Measurements from ENCODE around the gene ITCH.
"Not testable (repeated sequence)": the region's sequence is repeated elsewhere in the genome, so short reads cannot be mapped to it uniquely, and the experiment has no call there.

ITCH gene

DNA sequence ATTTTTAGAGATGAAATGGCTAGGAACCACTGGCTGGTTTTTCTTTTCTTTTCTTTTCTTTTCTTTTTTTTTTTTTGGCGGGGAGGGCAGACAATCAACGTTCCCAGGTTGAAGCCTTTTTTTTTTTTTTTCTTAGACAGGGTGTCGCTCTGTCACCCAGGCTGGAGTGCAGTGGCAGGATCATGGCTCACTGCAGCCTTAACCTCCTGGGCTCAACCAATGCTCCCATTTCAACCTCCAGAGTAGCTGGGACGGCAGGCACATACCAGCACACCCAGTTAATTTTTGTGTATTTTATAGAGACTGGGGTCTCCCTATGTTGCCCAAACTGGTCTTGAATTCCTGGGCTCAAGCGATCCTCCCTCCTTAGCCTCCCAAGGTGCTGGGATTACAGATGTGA, 18.8 kb upstream of the ITCH start:
- no peak for DNase-seq

- peak; percentile 71 for DNase-seq
Observed at GRCh38 chr20:34345402-34345736, 17.7 kb upstream of the ITCH start.

DNA sequence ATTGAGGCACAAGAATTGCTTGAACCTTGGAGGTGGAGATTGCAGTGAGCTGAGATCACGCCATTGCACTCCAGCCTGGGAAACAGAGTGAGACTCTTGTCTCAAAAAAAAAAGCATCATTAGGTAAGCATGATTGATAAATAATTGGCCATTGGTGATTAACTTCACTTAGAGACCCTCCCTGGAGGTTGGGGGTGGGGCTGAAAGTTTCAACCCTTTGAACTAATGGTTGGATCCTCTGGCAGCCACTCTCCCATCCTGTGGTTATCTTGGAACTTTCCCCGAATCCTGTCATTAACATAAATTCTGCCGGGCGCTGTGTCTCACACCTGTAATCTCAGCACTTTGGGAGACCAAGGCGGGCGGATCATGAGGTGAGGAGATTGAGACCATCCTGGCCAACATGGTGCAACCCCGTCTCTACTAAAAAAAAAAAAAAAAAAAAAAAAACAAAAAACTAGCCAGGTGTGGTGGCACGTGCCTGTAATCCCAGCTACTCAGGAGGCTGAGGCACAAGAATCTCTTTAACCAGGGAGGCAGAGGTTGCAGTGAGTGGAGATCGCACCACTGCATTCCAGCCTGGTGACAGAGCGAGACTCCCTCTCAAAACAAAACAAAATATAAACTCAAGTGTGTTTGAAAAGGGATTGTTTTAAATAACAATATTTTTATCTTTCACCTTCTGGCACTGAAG, 17.1 kb upstream of the ITCH start:
- not testable (repeated sequence) for DNase-seq

GRCh38 chr20:34346533-34346865, 16.6 kb upstream of the ITCH start:
- not testable (repeated sequence) for DNase-seq

GRCh38 chr20:34347571-34347970, 15.5 kb upstream of the ITCH start:
- DNase-seq = no peak

DNA sequence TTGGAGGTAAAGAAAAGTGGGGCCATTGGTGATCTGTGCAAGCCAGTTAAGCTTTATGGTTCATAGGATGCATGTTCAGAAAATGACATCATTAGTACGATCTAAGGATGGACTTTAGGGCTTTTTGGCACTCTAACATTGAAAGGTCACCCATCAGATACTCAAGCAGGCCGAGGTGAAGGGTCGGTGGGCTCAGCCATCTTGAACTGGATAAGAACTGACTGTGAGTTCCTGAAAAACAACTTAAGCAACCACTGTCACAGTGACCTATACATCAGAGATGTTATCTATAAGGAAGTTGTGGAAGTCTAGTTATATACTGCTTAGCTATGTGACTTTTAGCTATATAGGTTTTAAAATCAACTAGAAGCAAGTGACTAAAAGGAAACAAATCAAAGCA, 13.0 kb upstream of the ITCH start:
- DNase-seq = no peak

- not testable (repeated sequence) for DNase-seq
Observed at GRCh38 chr20:34353467-34353866, 9.6 kb upstream of the ITCH start.

DNA sequence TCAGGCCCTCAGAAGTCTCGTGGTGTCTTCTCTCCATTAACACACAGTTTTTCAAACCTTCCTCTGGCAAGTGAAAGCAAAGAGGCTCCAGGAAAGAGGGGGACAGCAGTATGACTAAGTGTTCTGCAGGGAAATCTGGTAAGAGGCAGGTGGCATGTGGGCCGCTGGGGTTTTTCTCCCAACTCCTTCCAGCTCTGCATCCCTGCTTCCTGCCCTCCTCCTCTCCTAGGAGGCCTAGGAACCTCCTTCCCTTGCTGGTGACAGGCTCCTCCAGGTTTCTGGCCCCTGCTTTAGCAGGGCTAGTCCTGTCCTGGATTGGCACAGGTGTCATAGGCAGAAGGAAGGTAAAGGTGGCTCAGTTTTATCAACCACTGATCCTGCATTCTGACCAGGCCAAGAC, 7.6 kb upstream of the ITCH start:
- no peak for DNase-seq

- DNase-seq = not testable (repeated sequence)
Observed at GRCh38 chr20:34359729-34360128, 3.3 kb upstream of the ITCH start.

DNA sequence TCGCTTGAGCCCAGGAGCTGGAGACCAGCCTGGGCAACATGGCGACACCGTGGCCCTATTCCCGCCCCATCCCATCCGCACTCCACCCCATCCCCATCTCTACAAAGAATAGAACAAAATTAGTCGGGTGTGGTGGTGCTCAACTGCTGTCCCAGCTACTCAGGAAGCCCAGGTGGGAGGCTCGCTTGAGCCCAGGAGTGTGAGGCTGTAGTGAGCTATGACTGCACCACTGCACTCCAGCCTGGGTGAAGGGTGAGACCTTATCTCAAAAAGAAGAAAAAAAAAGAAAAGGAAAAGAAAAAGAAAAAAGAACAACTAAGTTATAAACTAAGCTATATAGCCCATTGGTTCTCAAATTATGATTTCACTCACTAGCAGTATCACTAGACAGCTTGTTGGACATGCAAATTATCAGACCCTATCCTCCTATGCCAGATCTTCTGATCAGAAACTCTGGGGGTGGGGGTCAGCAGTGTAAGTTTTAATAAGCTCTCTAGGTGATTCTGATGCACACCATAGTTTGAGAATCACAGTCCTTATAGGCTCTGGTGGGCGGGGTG, 491 bp upstream of the ITCH start:
- no peak for DNase-seq

GRCh38 chr20:34363465-34364222, 571 bp downstream of the ITCH start:
- peak; percentile 54 for DNase-seq

DNA sequence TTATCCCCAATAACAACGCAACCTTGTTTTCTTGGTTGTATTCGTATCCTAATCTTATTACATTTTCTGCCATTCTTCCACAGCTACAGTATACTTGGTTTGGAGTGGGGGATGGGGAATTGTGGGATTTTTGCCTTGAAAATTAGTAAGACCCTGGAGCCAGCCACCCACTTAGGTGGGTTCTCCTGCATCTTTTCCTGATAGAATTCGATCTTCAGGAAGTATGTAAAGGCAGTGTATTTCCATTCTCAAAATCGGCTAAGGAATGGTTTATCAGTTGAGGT, 1.1 kb downstream of the ITCH start:
- DNase-seq = no peak

- DNase-seq = no peak
Observed at GRCh38 chr20:34365765-34366213, 2.7 kb downstream of the ITCH start.

GRCh38 chr20:34367155-34367554, 4.1 kb downstream of the ITCH start:
- DNase-seq = no peak

DNA sequence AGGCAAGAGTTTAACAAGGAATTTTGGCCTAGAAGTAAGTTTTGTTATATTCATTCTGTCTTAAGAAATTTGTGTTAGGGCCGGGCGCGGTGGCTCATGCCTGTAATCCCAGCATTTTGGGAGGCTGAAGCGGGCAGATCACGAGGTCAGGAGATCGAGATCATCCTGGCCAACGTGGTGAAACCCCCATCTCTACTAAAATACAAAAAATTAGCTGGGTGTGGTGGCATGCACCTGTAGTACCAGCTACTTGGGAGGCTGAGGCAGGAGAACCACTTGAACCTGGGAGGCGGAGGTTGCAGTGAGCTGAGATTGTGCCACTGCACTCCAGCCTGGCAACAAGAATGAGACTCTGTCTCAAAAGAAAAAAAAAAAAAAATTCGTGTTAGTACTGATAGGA, 4.8 kb downstream of the ITCH start:
- DNase-seq = not testable (repeated sequence)

- DNase-seq = no peak
Observed at GRCh38 chr20:34368547-34368946, 5.5 kb downstream of the ITCH start.

GRCh38 chr20:34369265-34369664, 6.2 kb downstream of the ITCH start:
- no peak for DNase-seq

DNA sequence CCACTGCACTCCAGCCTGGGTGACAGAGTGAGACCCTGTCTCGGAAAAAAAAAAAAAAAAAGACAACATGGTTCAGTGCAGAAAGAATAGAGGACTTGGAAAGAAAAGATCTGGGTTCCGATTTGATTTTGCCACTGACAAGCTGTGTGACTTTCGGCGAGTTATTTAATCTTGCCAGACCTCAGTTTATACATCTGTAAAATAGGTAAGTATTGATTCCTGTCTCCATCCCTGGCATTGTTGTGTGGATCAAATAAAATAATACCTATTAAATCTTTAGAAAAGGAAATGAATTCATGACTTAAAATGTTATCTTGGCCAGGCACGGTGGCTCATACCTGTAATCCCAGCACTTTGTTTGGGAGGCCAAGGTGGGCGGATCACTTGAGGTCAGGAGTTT, 7.0 kb downstream of the ITCH start:
- DNase-seq = no peak

DNA sequence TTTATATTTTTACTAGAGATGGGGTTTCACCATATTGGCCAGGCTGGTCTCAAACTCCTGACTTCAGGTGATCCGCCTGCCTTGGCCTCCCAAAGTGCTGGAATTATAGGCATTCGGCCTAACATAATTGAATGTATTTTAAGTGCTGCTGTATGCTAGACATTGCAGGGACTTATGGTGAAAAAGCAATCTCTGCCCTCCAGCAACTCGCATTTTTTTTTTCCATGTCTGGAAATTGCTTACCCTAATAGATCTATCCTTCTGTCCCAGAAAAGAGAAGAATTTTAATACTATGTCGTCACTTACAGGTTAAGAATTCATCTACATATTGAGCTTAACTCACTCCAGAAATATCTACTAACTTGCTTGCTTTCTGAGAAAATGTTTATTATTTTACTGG, 10.4 kb downstream of the ITCH start:
- no peak for DNase-seq

- DNase-seq = no peak
Observed at GRCh38 chr20:34374209-34374760, 11.2 kb downstream of the ITCH start.

GRCh38 chr20:34375977-34376430, 12.9 kb downstream of the ITCH start:
- DNase-seq = no peak

DNA sequence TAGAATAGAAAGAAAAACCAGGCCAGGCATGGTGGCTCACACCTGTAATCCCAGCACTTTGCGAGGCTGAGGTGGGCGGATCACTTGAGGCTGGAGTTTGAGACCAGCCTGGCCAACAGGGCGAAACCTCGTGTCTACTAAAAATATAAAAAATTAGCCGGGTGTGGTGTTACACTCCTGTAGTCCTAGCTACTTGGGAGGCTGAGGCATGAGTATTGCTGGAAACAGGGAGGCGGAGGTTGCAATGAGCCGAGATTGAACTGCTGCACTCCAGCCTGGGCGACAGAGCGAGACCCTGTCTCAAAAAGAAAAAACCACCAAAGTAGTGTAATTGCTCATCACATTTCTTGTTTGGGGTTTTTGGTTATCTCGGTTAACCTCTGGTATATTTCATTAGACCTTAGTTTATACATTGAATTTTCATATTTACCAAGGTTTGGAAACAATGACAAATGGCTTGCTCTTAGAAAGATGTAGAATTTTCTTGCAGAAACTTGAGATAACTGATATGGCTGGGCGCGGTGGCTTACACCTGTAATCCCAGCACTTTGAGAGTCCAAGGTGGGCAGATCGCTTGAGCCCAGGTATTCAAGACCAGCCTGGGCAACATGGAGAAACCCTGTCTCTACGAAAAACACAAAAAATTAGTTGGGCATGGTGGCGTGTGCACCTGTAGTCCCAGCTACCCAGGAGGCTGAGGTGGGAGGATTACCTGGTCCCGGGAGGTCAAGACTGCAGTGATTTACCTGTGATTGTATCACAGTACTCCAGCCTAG, 14.2 kb downstream of the ITCH start:
- DNase-seq = no peak

DNA sequence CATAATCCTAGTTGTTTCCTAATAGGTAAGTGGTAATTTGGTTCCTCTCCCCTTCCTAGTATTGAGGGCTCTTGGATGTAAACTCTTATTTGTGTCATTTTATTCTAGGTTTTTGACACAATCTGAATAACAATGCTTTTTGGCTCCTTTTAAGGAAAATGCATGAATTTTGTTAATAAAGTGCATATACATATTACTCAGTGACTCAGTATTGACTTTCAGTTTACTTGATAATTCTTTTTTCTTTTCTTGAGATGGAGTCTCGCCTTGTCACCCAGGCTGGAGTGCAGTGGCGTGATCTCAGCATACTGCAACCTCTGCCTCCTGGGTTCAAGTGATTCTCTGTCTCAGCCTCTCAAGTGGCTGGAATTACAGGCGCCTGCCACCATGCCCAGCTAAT, 19.1 kb downstream of the ITCH start:
- DNase-seq = no peak
